ENCODE measurements around the gene GFAP.

DNA sequence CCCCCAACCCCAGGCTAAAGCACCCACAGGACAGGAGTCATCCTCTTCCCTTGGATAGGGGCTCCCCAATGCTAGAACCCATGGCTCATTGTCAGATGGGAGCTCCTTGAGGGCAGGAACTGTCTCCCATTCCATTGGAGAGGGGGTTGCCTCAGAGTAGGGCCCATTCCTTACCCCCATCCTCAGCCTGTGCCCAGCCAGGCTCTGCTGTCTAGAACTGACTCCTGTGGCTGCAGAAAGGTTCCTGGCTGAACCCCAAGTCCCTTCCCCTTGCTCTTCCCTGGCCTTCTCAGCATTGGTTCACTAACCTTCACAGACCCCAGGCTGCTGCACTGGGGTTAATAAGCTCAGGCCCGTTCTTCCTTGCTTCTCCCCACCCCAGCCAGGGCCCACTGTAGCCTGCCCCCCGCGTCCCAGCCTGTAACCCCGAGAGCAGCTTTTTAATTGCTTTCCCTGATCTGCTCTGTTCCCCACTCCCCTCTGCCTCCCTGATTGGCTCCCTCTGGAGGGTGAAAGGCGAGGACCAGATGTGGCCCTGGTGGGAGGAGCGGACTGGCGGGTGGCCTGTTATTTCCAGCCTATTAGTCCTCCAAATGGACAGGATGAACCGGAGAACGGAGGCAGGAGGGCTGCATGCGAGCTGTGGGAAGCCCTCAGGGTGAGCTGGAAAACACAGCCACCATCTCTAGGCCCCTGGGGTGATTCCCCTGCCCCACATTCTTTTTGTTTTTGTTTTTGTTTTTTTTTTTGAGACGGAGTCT, 6.0 kb upstream of the GFAP start:
- no peak for TF ChIP-seq BHLHE40 (IDR thresholded peaks at IDR 0.05; ENCODE audit: borderline replicate concordance)
- TF ChIP-seq ZNF384 (IDR thresholded peaks at IDR 0.05) = no peak
- no peak for TF ChIP-seq FOXA1 (IDR thresholded peaks at IDR 0.05)
- no peak for TF ChIP-seq FOXK2 (IDR thresholded peaks at IDR 0.05)
- no peak for TF ChIP-seq FOXM1 (IDR thresholded peaks at IDR 0.05; ENCODE audit: borderline replicate concordance)
- no peak for TF ChIP-seq L3MBTL2 (conservative IDR thresholded peaks at IDR 0.05)
- TF ChIP-seq, protein P1, sequence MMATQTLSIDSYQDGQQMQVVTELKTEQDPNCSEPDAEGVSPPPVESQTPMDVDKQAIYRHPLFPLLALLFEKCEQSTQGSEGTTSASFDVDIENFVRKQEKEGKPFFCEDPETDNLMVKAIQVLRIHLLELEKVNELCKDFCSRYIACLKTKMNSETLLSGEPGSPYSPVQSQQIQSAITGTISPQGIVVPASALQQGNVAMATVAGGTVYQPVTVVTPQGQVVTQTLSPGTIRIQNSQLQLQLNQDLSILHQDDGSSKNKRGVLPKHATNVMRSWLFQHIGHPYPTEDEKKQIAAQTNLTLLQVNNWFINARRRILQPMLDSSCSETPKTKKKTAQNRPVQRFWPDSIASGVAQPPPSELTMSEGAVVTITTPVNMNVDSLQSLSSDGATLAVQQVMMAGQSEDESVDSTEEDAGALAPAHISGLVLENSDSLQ (IDR thresholded peaks at IDR 0.05) = no peak
- TF ChIP-seq ELF4 (IDR thresholded peaks at IDR 0.05) = no peak
- no peak for TF ChIP-seq SP1 (IDR thresholded peaks at IDR 0.05)
